ENCODE results near the gene CTSL. TPM values are rescaled to one million over a fixed set of nuclear protein-coding genes. Genes with fewer than 3 reads are reported as not detected.

Gene CTSL
- total and polyA plus RNA-seq, 7 donors, result 45.8 to 995 (median 75.3) TPM

DNA sequence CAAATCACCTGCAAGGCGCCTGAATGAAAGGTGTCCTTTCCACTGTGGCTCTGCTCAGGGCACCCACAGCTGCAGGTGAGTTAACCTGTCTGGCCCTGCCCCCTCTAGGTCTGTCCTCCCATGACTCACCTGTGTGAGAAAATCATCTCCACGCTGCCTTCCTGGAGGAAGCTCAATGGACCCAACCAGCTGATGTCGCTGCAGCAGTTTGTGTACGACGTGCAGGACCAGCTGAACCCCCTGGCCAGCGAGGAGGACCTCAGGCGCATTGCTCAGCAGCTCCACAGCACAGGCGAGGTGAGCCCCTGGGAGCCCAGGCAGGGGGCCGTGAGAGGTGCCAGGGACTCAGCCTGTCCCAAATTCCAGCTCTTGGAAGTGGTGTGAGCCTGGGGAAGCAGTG lies 23.0 kb upstream of the CTSL start:
- 91 to 94% (median 92%) methylated on average over 9 of the region's 9 CpGs for WGBS, 3 donors
- no peak for DNase-seq
- Histone ChIP-seq H3K4me3 (no peak overlapping the region), H3K4me1 (no peaks in the 10 kb centered on the region), H3K27ac (no peak overlapping the region), H3K9me3 (no peaks in the 10 kb centered on the region), H3K36me3 (ENCODE audit: insufficient read depth in 1 of 2, low read depth in 1 of 2) (peaks cover 0 to 6% of the 10 kb centered on the region in 2 donors), H3K27me3 (ENCODE audit: insufficient read depth in 3 of 3, low read length in 2 of 3) (no peaks in the 10 kb centered on the region)
- intact Hi-C loops (cut with DNase I), result no loop called here
- TF ChIP-seq, protein P1, sequence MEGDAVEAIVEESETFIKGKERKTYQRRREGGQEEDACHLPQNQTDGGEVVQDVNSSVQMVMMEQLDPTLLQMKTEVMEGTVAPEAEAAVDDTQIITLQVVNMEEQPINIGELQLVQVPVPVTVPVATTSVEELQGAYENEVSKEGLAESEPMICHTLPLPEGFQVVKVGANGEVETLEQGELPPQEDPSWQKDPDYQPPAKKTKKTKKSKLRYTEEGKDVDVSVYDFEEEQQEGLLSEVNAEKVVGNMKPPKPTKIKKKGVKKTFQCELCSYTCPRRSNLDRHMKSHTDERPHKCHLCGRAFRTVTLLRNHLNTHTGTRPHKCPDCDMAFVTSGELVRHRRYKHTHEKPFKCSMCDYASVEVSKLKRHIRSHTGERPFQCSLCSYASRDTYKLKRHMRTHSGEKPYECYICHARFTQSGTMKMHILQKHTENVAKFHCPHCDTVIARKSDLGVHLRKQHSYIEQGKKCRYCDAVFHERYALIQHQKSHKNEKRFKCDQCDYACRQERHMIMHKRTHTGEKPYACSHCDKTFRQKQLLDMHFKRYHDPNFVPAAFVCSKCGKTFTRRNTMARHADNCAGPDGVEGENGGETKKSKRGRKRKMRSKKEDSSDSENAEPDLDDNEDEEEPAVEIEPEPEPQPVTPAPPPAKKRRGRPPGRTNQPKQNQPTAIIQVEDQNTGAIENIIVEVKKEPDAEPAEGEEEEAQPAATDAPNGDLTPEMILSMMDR (IDR thresholded peaks at IDR 0.05), result no peak
- no peak for ATAC-seq

DNA sequence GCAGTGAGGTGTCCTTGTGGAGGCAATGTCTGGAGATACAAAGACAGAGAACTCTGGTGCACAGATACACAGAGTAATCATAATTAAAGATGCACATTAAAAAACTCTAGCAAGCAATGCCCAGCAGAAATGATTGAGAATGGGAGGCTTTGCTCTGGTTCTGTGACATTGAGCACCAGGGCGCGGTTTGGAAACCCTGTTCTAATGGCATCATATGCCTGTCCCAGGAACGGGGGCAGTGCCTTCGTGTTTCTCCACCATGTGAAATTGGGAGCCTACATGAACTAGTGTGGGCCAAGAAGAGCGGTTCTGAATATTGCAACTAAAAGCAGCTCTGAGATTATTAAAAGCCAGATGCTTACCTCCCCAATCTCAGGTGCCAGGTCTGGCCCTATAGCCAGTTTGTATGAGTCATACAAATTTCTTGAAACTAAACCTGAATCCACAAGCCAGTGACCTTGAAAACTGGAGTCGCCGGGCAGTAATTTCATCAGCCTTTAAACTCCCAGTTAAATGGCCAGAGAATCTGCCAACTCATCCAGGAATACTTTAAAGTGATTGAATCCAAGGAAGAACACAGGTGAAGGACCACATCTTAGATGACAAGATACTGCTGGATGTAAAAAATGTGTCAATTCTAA lies 22.2 kb upstream of the CTSL start:
- Histone ChIP-seq H3K27ac (no peak overlapping the region), H3K4me3 (no peak overlapping the region), H3K4me1 (no peaks in the 10 kb centered on the region), H3K27me3 (ENCODE audit: insufficient read depth in 3 of 3, low read length in 2 of 3) (no peaks in the 10 kb centered on the region), H3K9me3 (no peaks in the 10 kb centered on the region), H3K36me3 (ENCODE audit: insufficient read depth in 1 of 2, low read depth in 1 of 2) (peaks cover 0 to 1% of the 10 kb centered on the region in 2 donors)
- intact Hi-C loops (cut with DNase I), result no loop called here
- ATAC-seq (no peak), DNase-seq (no peak)
- 65 to 85% (median 78%) methylated on average over 7 of the region's 7 CpGs for WGBS, 3 donors
- TF ChIP-seq, protein P1 (IDR thresholded peaks at IDR 0.05), result no peak

DNA sequence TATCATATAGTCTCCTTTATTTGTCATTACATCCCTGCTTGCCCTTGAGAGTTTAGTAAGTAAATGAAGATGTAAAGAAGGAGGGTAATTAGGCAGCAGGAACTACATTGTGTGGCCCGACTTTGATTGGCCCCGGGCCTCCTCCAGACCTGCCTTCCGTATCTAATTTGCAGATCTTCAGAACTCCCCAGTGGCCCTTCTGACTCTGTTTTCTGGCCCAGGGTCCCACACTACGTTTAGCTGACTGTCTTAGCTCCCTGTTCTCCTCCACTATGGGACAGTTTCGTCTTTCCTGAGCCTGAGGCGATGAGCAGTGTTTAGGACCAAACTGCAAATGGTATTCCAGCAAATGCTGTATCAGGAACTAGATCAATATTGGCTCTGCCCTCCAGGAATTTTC lies 21.6 kb upstream of the CTSL start:
- H3K9me3 ChIP-seq, result no peaks in the 10 kb centered on the region
- H3K27ac ChIP-seq, result no peak overlapping the region
- H3K27me3 ChIP-seq (ENCODE audit: insufficient read depth in 3 of 3, low read length in 2 of 3), result no peaks in the 10 kb centered on the region
- WGBS, 3 donors, result 66 to 75% (median 75%) methylated on average over 6 of the region's 6 CpGs
- H3K4me3 ChIP-seq, result no peak overlapping the region
- H3K4me1 ChIP-seq, result no peaks in the 10 kb centered on the region
- no peaks in the 10 kb centered on the region for H3K36me3 ChIP-seq (ENCODE audit: insufficient read depth in 1 of 2, low read depth in 1 of 2)
- intact Hi-C loops (cut with DNase I), result no loop called here
- TF ChIP-seq, protein P1 (IDR thresholded peaks at IDR 0.05), result no peak
- no peak for ATAC-seq
- DNase-seq, result no peak

DNA sequence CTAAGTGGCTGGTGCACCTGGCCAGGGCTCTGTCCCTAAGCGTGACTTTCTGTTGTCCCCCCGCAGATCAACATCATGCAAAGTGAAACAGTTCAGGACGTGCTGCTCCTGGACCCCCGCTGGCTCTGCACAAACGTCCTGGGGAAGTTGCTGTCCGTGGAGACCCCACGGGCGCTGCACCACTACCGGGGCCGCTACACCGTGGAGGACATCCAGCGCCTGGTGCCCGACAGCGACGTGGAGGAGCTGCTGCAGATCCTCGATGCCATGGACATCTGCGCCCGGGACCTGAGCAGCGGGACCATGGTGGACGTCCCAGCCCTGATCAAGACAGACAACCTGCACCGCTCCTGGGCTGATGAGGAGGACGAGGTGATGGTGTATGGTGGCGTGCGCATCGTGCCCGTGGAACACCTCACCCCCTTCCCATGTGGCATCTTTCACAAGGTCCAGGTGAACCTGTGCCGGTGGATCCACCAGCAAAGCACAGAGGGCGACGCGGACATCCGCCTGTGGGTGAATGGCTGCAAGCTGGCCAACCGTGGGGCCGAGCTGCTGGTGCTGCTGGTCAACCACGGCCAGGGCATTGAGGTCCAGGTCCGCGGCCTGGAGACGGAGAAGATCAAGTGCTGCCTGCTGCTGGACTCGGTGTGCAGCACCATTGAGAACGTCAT lies 19.7 kb upstream of the CTSL start:
- H3K4me3 ChIP-seq, result no peak overlapping the region
- TF ChIP-seq, protein P1 (IDR thresholded peaks at IDR 0.05), result no peak
- no peaks in the 10 kb centered on the region for H3K9me3 ChIP-seq
- intact Hi-C loops (cut with DNase I), result no loop called here
- DNase-seq (no peak), ATAC-seq (no peak)
- H3K4me1 ChIP-seq, result no peaks in the 10 kb centered on the region
- H3K27ac ChIP-seq, result no peak overlapping the region
- no peaks in the 10 kb centered on the region for H3K27me3 ChIP-seq (ENCODE audit: insufficient read depth in 3 of 3, low read length in 2 of 3)
- no peaks in the 10 kb centered on the region for H3K36me3 ChIP-seq (ENCODE audit: insufficient read depth in 1 of 2, low read depth in 1 of 2)
- 96 to 97% (median 97%) methylated on average over 39 of the region's 39 CpGs for WGBS, 3 donors
